Left ventricle myocardium inferior (tissue), 1 donor: ENCODE data around the gene PLCG2. TPM values are rescaled to one million over a fixed set of nuclear protein-coding genes. Genes with fewer than 3 reads are reported as not detected.

ENCODE experiments used
- DNase-seq: peaks from one replicate; pipeline ENCODE4 v3.0.0-alpha.2; 2020
- H3K27ac ChIP-seq: fragments of 200-600 bp; replicated peaks from 2 replicates; pipeline ENCODE4 v1.8.0; 2021
- H3K27me3 ChIP-seq: fragments of 200-600 bp; 2 replicates; pipeline ENCODE4 v1.8.0; 2021; ENCODE audit warnings: low read depth
- H3K36me3 ChIP-seq: fragments of 200-600 bp; 2 replicates; pipeline ENCODE4 v1.8.0; 2021
- H3K4me1 ChIP-seq: fragments of 200-600 bp; 2 replicates; pipeline ENCODE4 v1.8.0; 2021
- H3K4me3 ChIP-seq: fragments of 200-600 bp; 2 replicates; pipeline ENCODE4 v1.8.0; 2021; ENCODE audit warnings: mild to moderate bottlenecking, moderate library complexity
- H3K9me3 ChIP-seq: fragments of 200-600 bp; replicated peaks from 2 replicates; pipeline ENCODE4 v1.8.0; 2021
- intact Hi-C: fragments of 100-400 bp; cut with micrococcal nuclease; formaldehyde crosslinking; loops from one replicate; pipeline ENCODE4 v1.11.0; 2022
- total RNA-seq: library from RNA; stranded (reverse); fragmentation: NEBNext Ultra II Directional; extraction: Animal tissue kit (Norgen Biotek cat#: 25700); gene quantifications from one replicate; pipeline ENCODE4 v1.2.1, GENCODE V29; 2021
- TF ChIP-seq, protein P1 (sequence below): fragments of 200-600 bp; IDR thresholded peaks from 2 replicates; pipeline ENCODE4 v1.8.0; 2021; ENCODE audit warnings: antibody characterized with exemption, mild to moderate bottlenecking, borderline replicate concordance
- donor health status: DM: no; HTN: yes; CAD: no; lungs with severe emphysema.

PLCG2 gene
- total RNA-seq, 1 donor from 2014 or later, result 5.6 TPM

GRCh38 chr16:81861503-81861902 is 82.4 kb downstream of the PLCG2 start:
- TF ChIP-seq, protein P1, sequence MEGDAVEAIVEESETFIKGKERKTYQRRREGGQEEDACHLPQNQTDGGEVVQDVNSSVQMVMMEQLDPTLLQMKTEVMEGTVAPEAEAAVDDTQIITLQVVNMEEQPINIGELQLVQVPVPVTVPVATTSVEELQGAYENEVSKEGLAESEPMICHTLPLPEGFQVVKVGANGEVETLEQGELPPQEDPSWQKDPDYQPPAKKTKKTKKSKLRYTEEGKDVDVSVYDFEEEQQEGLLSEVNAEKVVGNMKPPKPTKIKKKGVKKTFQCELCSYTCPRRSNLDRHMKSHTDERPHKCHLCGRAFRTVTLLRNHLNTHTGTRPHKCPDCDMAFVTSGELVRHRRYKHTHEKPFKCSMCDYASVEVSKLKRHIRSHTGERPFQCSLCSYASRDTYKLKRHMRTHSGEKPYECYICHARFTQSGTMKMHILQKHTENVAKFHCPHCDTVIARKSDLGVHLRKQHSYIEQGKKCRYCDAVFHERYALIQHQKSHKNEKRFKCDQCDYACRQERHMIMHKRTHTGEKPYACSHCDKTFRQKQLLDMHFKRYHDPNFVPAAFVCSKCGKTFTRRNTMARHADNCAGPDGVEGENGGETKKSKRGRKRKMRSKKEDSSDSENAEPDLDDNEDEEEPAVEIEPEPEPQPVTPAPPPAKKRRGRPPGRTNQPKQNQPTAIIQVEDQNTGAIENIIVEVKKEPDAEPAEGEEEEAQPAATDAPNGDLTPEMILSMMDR, result no peak
- intact Hi-C loops, result no loop called here
- H3K4me3 ChIP-seq, result no peak overlapping the region
- peaks cover 34% of the 10 kb centered on the region for H3K27me3 ChIP-seq
- peak overlapping the region; percentile 62 for H3K27ac ChIP-seq
- H3K36me3 ChIP-seq, result no peaks in the 10 kb centered on the region
- H3K9me3 ChIP-seq, result no peaks in the 10 kb centered on the region
- H3K4me1 ChIP-seq, result peaks cover 10% of the 10 kb centered on the region
- DNase-seq, result no peak

DNA sequence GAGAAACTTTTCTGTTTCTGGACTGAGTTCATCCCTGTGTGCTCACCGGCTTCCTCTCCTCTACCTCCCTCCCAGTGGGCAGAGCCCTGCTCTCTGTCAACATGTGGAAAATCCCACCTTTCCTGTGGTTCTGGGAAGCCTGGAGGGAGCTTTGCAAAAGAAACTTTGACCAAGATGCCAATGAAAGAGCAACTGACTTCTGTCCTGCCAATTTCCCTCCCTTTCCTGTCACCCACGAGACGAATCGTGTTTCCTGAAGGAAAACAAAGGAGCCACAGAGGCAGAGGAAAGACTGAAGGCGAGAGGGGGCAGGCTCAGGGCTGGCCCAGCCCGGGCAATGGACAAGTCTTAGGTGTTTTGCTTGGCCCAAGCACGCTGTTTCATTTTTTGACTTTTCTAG is 82.8 kb downstream of the PLCG2 start:
- DNase-seq, result no peak
- TF ChIP-seq, protein P1, result no peak
- Histone ChIP-seq H3K4me3 (no peak overlapping the region), H3K9me3 (no peaks in the 10 kb centered on the region), H3K4me1 (peaks cover 14% of the 10 kb centered on the region), H3K27ac (peak overlapping the region; percentile 62), H3K27me3 (peaks cover 34% of the 10 kb centered on the region), H3K36me3 (no peaks in the 10 kb centered on the region)
- intact Hi-C loops, result no loop called here

DNA sequence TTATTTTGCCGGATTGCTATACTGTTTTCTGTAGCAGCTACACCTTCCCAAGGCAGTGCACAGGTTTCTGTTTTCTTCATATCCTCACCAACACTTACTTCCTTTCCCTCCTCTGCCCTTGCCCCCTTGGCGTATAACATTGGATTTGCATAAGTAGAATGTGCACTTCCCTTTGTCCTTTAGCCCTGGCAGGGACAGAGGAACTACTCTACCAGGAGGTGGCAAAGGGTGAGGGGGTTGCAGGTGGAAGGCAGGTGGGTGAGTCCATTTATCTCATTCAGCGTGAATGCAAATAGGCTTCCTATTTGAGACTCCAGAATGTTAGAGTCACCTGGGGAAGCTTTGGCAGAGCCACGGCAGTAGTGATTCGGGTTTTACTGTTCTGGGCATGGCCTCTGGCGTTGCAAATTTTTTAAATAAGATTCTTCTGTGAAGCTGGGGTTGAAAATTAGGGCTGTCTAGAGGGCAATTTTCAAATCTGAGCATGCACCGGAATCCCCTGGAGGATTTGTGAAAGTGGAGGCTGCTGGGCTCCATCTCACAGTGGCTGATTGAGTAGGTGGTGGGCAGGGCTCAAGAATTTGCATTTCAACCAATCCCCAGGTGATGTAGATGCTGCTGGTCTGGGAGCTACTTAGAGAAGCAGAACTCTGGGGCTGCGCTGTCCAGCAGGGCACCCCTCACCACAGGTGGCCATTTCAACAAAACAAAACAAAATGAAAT is 84.7 kb downstream of the PLCG2 start:
- no peak overlapping the region for H3K4me3 ChIP-seq
- DNase-seq, result no peak
- H3K27me3 ChIP-seq, result peaks cover 34% of the 10 kb centered on the region
- H3K27ac ChIP-seq, result no peak overlapping the region
- no peaks in the 10 kb centered on the region for H3K36me3 ChIP-seq
- intact Hi-C loops, result no loop called here
- H3K4me1 ChIP-seq, result peaks cover 18% of the 10 kb centered on the region
- no peaks in the 10 kb centered on the region for H3K9me3 ChIP-seq
- TF ChIP-seq, protein P1, result no peak

- DNase-seq, result no peak
- TF ChIP-seq, protein P1, result no peak
- H3K4me3 ChIP-seq, result no peak overlapping the region
- peak overlapping the region; percentile 38 for H3K27ac ChIP-seq
- peaks cover 18% of the 10 kb centered on the region for H3K4me1 ChIP-seq
- no peaks in the 10 kb centered on the region for H3K9me3 ChIP-seq
- intact Hi-C loops, result no loop called here
- no peaks in the 10 kb centered on the region for H3K36me3 ChIP-seq
- H3K27me3 ChIP-seq, result peaks cover 34% of the 10 kb centered on the region
Measured at GRCh38 chr16:81864646-81865382, 85.7 kb downstream of the PLCG2 start.

GRCh38 chr16:81866820-81867440 is 87.8 kb downstream of the PLCG2 start:
- H3K9me3 ChIP-seq, result no peaks in the 10 kb centered on the region
- peak overlapping the region; percentile 79 for H3K27ac ChIP-seq
- TF ChIP-seq, protein P1, result no peak
- H3K36me3 ChIP-seq, result no peaks in the 10 kb centered on the region
- peak; percentile 68 for DNase-seq
- H3K4me3 ChIP-seq, result peak overlapping the region; percentile 14
- H3K4me1 ChIP-seq, result peaks cover 18% of the 10 kb centered on the region
- intact Hi-C loops, result no loop called here
- peaks cover 33% of the 10 kb centered on the region for H3K27me3 ChIP-seq
